Measurements from ENCODE around the gene GDF2. TPM values are rescaled to one million over a fixed set of nuclear protein-coding genes. Genes with fewer than 3 reads are reported as not detected.

The GDF2 gene
- total and polyA plus RNA-seq, 2 of the 4 experiments (the other 2 are of a cell fraction) = under 0.01 TPM; not detected in 1

- POLR2A ChIA-PET (ENCODE audit: unreplicated experiment) = no interaction called here
- intact Hi-C loops (cut with micrococcal nuclease) (no loop called here), in situ Hi-C loops (cut with MboI; ENCODE audit: low sequenced_read_pairs) (no loop called here), dilution Hi-C loops (cut with HindIII; ENCODE audit: low sequenced_read_pairs, unreplicated experiment) (no loop called here)
- Histone ChIP-seq H4K91ac (ENCODE audit: insufficient read depth, low read depth, low read length) (no peak overlapping the region), H3K9ac (ENCODE audit: low read depth, low read length) (no peak overlapping the region), H4K20me1 (ENCODE audit: insufficient read depth, low read length) (no peaks in the 10 kb centered on the region), H4K8ac (ENCODE audit: low read depth in 2 of 2, low read length in 2 of 2) (no peak overlapping the region), H3K9me3 (ENCODE audit: control insufficient read depth, insufficient read depth, low read length) (no peaks in the 10 kb centered on the region), H3K27me3 (ENCODE audit: control insufficient read depth, insufficient read depth, low read length) (peaks cover 8% of the 10 kb centered on the region), H2BK20ac (ENCODE audit: low read depth, low read length) (no peak overlapping the region), H3K79me1 (ENCODE audit: low read depth in 1 of 2, low read length in 2 of 2) (no peaks in the 10 kb centered on the region), H3K18ac (ENCODE audit: low read depth, low read length) (no peak overlapping the region), H2BK5ac (ENCODE audit: low read depth, low read length, poor library complexity, severe bottlenecking) (no peak overlapping the region), H3K23ac (ENCODE audit: low read depth, low read length) (no peak overlapping the region), H3K14ac (replicated peaks; ENCODE audit: low read depth, low read length) (no peak overlapping the region), H3K4me1 (ENCODE audit: control insufficient read depth, insufficient read depth, low read length) (0 out of 2 replicates have a peak, but pooled peaks cover 1% of the 10 kb centered on the region), H3K27ac (ENCODE audit: insufficient read depth, low read length) (no peak overlapping the region), H3K36me3 (ENCODE audit: control insufficient read depth, insufficient read depth, low read length) (no peaks in the 10 kb centered on the region), H3K4me2 (ENCODE audit: low read depth, low read length) (no peak overlapping the region), H2BK15ac (ENCODE audit: low read depth, low read length) (no peak overlapping the region), H3K4me3 (ENCODE audit: insufficient read depth, low read depth, low read length) (no peak overlapping the region), H4K5ac (ENCODE audit: low read depth, low read length) (no peak overlapping the region), H3K56ac (ENCODE audit: extremely low read depth, insufficient read depth, low read length) (no peak overlapping the region), H3K9me1 (ENCODE audit: insufficient read depth, low read length) (peaks cover 4% of the 10 kb centered on the region; the same call in 1 of the 2 replicates), H2AK5ac (ENCODE audit: low read depth, low read length) (no peak overlapping the region), H2AFZ (replicated peaks; ENCODE audit: low read length, poor library complexity) (no peak overlapping the region), H2BK120ac (ENCODE audit: low read depth, low read length) (no peak overlapping the region), H3K4ac (ENCODE audit: low read depth, low read length) (no peak overlapping the region), H2AK9ac (replicated peaks; ENCODE audit: low read depth, low read length, poor library complexity) (no peak overlapping the region)
- WGBS, 2 experiments (ENCODE audit: extremely low coverage in 2 of 2, insufficient read length in 1 of 2) = 80% methylated on average over 1 of the region's 9 CpGs; no CpG with 5 or more reads in 1 of the 2 experiments
- no peak for TF ChIP-seq RCOR1 (IDR thresholded peaks at IDR 0.05; ENCODE audit: insufficient replicate concordance, low read length)
- BruUV-seq (replicated peaks) = no TSS peak
- ATAC-seq (ENCODE audit: low read depth) = no peak
- CTCF ChIA-PET = no interaction called here
- DNase-seq = no peak
These were observed 9.2 kb downstream of the GDF2 start for GRCh38 chr10:47331491-47331890.
